HL-60 (cell line): ENCODE data around the gene BCAR3.

Experiments
- DNase-seq, 2 experiments: peaks; one replicate each; pipeline ENCODE4 v3.0.0-alpha.2; 2010 to 2020; ENCODE audit warnings: low read depth in 1 of 2, low spot score in 1 of 2
- H3K27ac ChIP-seq: fragments of 250-450 bp; sonication (Bioruptor Pico); replicated peaks from 2 replicates; pipeline ENCODE4 v1.5.1; 2020; ENCODE audit warnings: mild to moderate bottlenecking, moderate library complexity
- H3K27me3 ChIP-seq: fragments of 250-450 bp; sonication (Bioruptor Pico); 2 replicates; pipeline ENCODE4 v1.5.1; 2021; ENCODE audit warnings: mild to moderate bottlenecking, moderate library complexity; ENCODE audit not compliant: insufficient read depth, poor library complexity, severe bottlenecking
- H3K4me3 ChIP-seq: replicated peaks from 2 replicates; pipeline ENCODE4 v1.5.1; 2011; ENCODE audit warnings: mild to moderate bottlenecking, control low read depth, low read length; ENCODE audit not compliant: insufficient read depth
- CTCF ChIP-seq: IDR thresholded peaks from one replicate; pipeline ENCODE4 v1.5.1; 2011; ENCODE audit warnings: low read length, control low read depth, inconsistent platforms; ENCODE audit not compliant: insufficient read depth
- GABPA ChIP-seq: IDR thresholded peaks from 2 replicates; pipeline ENCODE4 v1.6.1; 2012; ENCODE audit warnings: low read depth
- POLR2AphosphoS5 ChIP-seq: IDR thresholded peaks from 2 replicates; pipeline ENCODE4 v1.6.1; 2012; ENCODE audit warnings: low read depth
- REST ChIP-seq: IDR thresholded peaks from 2 replicates; pipeline ENCODE4 v1.6.1; 2012; ENCODE audit warnings: low read depth; ENCODE audit not compliant: insufficient replicate concordance
- SPI1 ChIP-seq: IDR thresholded peaks from 2 replicates; pipeline ENCODE4 v1.6.1; 2012; ENCODE audit warnings: low read depth, mild to moderate bottlenecking, borderline replicate concordance

The BCAR3 gene

GRCh38 chr1:93602101-93602500 is 79.5 kb downstream of the BCAR3 start:
- DNase-seq, result no peak
- Histone ChIP-seq H3K27me3 (peaks cover 2% of the 10 kb centered on the region), H3K4me3 (no peak overlapping the region), H3K27ac (no peak overlapping the region)
- TF ChIP-seq GABPA, result no peak
- TF ChIP-seq CTCF, result no peak
- TF ChIP-seq REST, result no peak
- no peak for TF ChIP-seq SPI1
- TF ChIP-seq POLR2AphosphoS5, result no peak

- no peak overlapping the region for H3K27ac ChIP-seq
- H3K4me3 ChIP-seq, result no peak overlapping the region
- H3K27me3 ChIP-seq, result peaks cover 4% of the 10 kb centered on the region
- no peak for TF ChIP-seq GABPA
- no peak for TF ChIP-seq POLR2AphosphoS5
- TF ChIP-seq REST, result no peak
- no peak for TF ChIP-seq SPI1
- no peak for TF ChIP-seq CTCF
- DNase-seq, result no peak
Observed at GRCh38 chr1:93601686-93602085, 80.0 kb downstream of the BCAR3 start.

GRCh38 chr1:93600663-93601062 is 81.0 kb downstream of the BCAR3 start:
- no peak for TF ChIP-seq REST
- no peak for TF ChIP-seq POLR2AphosphoS5
- no peak for TF ChIP-seq SPI1
- no peak for TF ChIP-seq CTCF
- no peak for TF ChIP-seq GABPA
- no peak for DNase-seq
- Histone ChIP-seq H3K27ac (no peak overlapping the region), H3K4me3 (no peak overlapping the region), H3K27me3 (peaks cover 9% of the 10 kb centered on the region)
